GM20000 (cell line): Measurements from ENCODE around the gene OLFM3.
A peak's percentile ranks its signal among the peaks of the same experiment; 100 is the strongest.

ENCODE experiments used
- DNase-seq: peaks from one replicate; pipeline ENCODE4 v3.0.0; 2012; ENCODE audit warnings: low spot score
- TF ChIP-seq, protein P1 (sequence below): IDR thresholded peaks from 2 replicates; pipeline ENCODE4 v1.5.1; 2012; ENCODE audit warnings: mild to moderate bottlenecking, control low read depth; ENCODE audit errors: extremely low read depth, missing control alignments

The OLFM3 gene

GRCh38 chr1:101996825-101997465 lies at the start of gene OLFM3:
Gene OLFM3 (minus strand): TSS chr1:101996926.
- DNase-seq = peak; percentile 14
- TF ChIP-seq, protein P1, sequence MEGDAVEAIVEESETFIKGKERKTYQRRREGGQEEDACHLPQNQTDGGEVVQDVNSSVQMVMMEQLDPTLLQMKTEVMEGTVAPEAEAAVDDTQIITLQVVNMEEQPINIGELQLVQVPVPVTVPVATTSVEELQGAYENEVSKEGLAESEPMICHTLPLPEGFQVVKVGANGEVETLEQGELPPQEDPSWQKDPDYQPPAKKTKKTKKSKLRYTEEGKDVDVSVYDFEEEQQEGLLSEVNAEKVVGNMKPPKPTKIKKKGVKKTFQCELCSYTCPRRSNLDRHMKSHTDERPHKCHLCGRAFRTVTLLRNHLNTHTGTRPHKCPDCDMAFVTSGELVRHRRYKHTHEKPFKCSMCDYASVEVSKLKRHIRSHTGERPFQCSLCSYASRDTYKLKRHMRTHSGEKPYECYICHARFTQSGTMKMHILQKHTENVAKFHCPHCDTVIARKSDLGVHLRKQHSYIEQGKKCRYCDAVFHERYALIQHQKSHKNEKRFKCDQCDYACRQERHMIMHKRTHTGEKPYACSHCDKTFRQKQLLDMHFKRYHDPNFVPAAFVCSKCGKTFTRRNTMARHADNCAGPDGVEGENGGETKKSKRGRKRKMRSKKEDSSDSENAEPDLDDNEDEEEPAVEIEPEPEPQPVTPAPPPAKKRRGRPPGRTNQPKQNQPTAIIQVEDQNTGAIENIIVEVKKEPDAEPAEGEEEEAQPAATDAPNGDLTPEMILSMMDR = no peak

GRCh38 chr1:102045752-102046151 lies 49.0 kb upstream of the OLFM3 start:
- no peak for DNase-seq
- TF ChIP-seq, protein P1 = no peak

- TF ChIP-seq, protein P1 = no peak
Measured at GRCh38 chr1:102032534-102032933, 35.8 kb upstream of the OLFM3 start.

GRCh38 chr1:102019530-102019929 lies 22.8 kb upstream of the OLFM3 start:
- DNase-seq = no peak
- TF ChIP-seq, protein P1 = no peak

More at GRCh38 chr1:102032534-102032933, 35.8 kb upstream of the OLFM3 start:
- no peak for DNase-seq

GRCh38 chr1:102015728-102016127 lies 19.0 kb upstream of the OLFM3 start:
- DNase-seq = no peak
- TF ChIP-seq, protein P1 = no peak

GRCh38 chr1:102002057-102002456 lies 5.3 kb upstream of the OLFM3 start:
- TF ChIP-seq, protein P1 = no peak
- DNase-seq = no peak

GRCh38 chr1:101995984-101996745 lies 561 bp downstream of the OLFM3 start:
- no peak for DNase-seq
- TF ChIP-seq, protein P1 = no peak
